ENCODE measurements around the gene RFX2.

RFX2 gene

GRCh38 chr19:6055013-6055795 lies 55.1 kb downstream of the RFX2 start:
- no peak for TF ChIP-seq GATA2 (IDR thresholded peaks at IDR 0.05; ENCODE audit: low read depth, low read length)
- TF ChIP-seq GATA3 (IDR thresholded peaks at IDR 0.05; ENCODE audit: low read depth, low read length) = no peak

GRCh38 chr19:6048793-6049405 lies 61.4 kb downstream of the RFX2 start:
- no peak for TF ChIP-seq GATA2 (IDR thresholded peaks at IDR 0.05; ENCODE audit: low read depth, low read length)

- no peak for TF ChIP-seq GATA3 (IDR thresholded peaks at IDR 0.05; ENCODE audit: low read depth, low read length)
- TF ChIP-seq GATA2 (IDR thresholded peaks at IDR 0.05; ENCODE audit: low read depth, low read length) = no peak
Measured at GRCh38 chr19:6048348-6048747, 62.0 kb downstream of the RFX2 start.

- TF ChIP-seq GATA2 (IDR thresholded peaks at IDR 0.05; ENCODE audit: low read depth, low read length) (no peak), GATA3 (IDR thresholded peaks at IDR 0.05; ENCODE audit: low read depth, low read length) (no peak)
Measured at GRCh38 chr19:6047741-6048251, 62.5 kb downstream of the RFX2 start.

GRCh38 chr19:6047256-6047655 lies 63.0 kb downstream of the RFX2 start:
- no peak for TF ChIP-seq GATA2 (IDR thresholded peaks at IDR 0.05; ENCODE audit: low read depth, low read length)
- no peak for TF ChIP-seq GATA3 (IDR thresholded peaks at IDR 0.05; ENCODE audit: low read depth, low read length)

- no peak for TF ChIP-seq GATA2 (IDR thresholded peaks at IDR 0.05; ENCODE audit: low read depth, low read length)
- TF ChIP-seq GATA3 (IDR thresholded peaks at IDR 0.05; ENCODE audit: low read depth, low read length) = no peak
Measured at GRCh38 chr19:6045108-6045507, 65.2 kb downstream of the RFX2 start.

- TF ChIP-seq GATA2 (IDR thresholded peaks at IDR 0.05; ENCODE audit: low read depth, low read length) (no peak), GATA3 (IDR thresholded peaks at IDR 0.05; ENCODE audit: low read depth, low read length) (no peak)
Measured at GRCh38 chr19:6044056-6044805, 66.1 kb downstream of the RFX2 start.

- TF ChIP-seq GATA2 (IDR thresholded peaks at IDR 0.05; ENCODE audit: low read depth, low read length) = no peak
- TF ChIP-seq GATA3 (IDR thresholded peaks at IDR 0.05; ENCODE audit: low read depth, low read length) = no peak
Measured at GRCh38 chr19:6042776-6043726, 67.2 kb downstream of the RFX2 start.

- TF ChIP-seq GATA2 (IDR thresholded peaks at IDR 0.05; ENCODE audit: low read depth, low read length) = no peak
- no peak for TF ChIP-seq GATA3 (IDR thresholded peaks at IDR 0.05; ENCODE audit: low read depth, low read length)
Measured at GRCh38 chr19:6041991-6042481, 68.3 kb downstream of the RFX2 start.

- no peak for TF ChIP-seq GATA3 (IDR thresholded peaks at IDR 0.05; ENCODE audit: low read depth, low read length)
- TF ChIP-seq GATA2 (IDR thresholded peaks at IDR 0.05; ENCODE audit: low read depth, low read length) = no peak
Measured at GRCh38 chr19:6041071-6041470, 69.2 kb downstream of the RFX2 start.

- TF ChIP-seq GATA3 (IDR thresholded peaks at IDR 0.05; ENCODE audit: low read depth, low read length) = no peak
- no peak for TF ChIP-seq GATA2 (IDR thresholded peaks at IDR 0.05; ENCODE audit: low read depth, low read length)
Measured at GRCh38 chr19:6039566-6040225, 70.6 kb downstream of the RFX2 start.

GRCh38 chr19:6038634-6039405 lies 71.5 kb downstream of the RFX2 start:
- TF ChIP-seq GATA2 (IDR thresholded peaks at IDR 0.05; ENCODE audit: low read depth, low read length) = no peak
- no peak for TF ChIP-seq GATA3 (IDR thresholded peaks at IDR 0.05; ENCODE audit: low read depth, low read length)
